HG03575 (cell line): Measurements from ENCODE around the gene METTL17.
"Not testable (repeated sequence)": the region's sequence is repeated elsewhere in the genome, so short reads cannot be mapped to it uniquely, and the experiment has no call there.

Experiments used
- ATAC-seq: cut with Tn5 transposase; IDR thresholded peaks from one replicate; pipeline ENCODE4 v1.9.1; 2021; ENCODE audit not compliant: unreplicated experiment, insufficient number of reproducible peaks, low FRiP score; ENCODE audit errors: extremely low read depth

METTL17 gene

DNA sequence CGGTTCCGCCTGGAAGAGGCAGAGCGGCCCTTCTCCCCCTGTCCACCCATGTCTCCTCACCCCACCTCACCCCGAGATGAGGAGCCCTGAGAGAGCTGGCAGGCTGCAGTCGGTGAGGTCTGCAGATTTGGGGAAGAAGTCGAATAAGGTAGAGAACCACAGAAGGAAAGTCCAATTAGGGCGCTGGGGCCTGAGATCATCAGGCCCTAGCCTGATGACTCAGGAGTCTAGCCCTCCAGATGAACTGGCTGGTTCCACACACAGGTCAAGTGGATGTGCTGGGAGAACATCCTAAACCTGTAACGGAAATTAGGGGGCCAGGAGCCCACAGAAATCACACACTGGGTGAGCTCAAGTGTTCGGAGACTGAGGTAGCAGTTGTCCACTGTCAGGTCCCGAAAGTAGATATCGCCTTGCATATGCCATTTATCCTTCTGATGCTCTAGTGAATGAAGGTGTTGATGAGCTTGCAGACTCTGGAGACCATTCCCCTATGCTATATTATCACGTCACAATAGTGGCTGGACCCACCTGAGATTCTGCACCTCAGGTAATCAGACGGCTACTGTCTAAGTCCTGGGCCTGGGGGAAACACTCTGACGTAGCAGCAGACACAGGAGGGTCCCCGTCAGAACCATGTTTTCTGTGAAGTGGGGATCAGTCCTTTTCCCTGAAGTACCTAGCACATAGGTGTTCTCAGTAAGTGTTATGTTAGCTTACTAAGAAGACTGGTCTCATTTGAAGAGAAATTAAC is 886 bp upstream of the METTL17 start:
- ATAC-seq, result no peak

DNA sequence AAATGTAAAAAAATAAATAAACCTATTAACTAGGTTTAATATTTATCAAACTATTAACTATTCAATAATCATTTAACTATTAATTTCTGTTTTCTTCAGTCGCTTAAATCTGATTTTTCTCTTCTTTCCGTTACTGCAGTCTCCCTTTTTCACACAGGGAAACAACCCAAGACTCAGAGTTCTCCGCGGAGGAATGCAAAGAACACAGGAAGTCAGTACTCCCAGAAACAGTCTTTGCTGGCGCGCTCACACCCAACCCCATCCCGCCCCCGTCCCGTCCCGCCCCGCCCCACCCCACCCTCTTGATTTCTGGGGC is 351 bp upstream of the METTL17 start:
- ATAC-seq, result no peak

DNA sequence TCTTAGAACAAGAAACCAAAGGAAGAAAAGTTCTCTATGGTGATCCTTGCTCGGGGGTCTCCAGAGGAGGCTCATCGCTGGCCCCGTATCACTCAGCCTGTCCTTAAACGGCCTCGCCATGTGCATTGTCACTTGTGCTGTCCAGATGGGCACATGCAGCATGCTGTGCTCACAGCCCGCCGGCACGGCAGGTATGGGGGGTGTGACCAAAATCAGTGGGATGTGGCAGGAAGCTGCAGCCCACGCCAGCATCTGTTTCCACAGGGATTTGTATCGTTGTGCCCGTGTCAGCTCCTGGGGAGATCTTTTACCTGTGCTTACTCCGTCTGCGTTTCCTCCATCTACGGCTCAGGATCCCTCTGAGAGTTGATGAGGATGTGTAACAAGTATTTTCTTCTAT is 6.7 kb downstream of the METTL17 start:
- ATAC-seq, result no peak

DNA sequence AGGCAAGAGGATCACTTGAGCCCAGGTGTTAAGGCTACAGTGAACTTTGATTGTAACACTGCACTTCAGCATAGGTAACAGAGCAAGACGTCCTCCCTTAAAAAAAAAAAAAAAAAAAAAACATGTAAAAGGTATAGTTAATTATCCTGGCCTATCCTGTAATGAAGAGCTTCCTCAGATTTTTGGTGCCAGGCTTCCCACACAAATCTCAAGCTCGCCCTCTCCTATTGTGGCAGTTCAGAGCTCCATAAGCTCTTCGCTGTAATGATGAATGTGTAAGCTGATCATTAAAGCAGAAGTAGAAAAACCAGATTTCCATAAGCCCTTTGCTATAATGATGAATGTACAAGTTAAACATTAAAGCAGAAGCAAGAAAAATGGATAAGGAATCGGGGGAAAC is 7.3 kb downstream of the METTL17 start:
- ATAC-seq, result no peak

DNA sequence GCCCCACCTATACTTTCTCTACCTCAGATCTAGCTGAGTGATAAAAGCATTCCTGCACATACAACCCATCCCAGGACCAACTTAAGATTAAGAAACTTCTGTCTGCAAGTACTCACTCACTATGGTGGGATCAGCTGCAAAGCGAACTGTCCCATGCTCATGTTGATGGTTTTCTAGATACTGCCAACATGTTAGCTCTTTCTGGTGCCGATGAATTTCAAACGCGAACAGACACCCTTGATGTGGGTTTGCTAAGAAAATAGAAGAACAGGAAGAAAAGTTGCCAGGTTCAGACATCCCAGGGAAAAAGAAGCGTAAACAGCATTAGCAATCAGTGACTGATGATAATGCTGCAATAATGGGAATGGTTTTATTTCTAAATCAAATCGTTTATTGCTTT is 7.8 kb downstream of the METTL17 start:
- no peak for ATAC-seq

DNA sequence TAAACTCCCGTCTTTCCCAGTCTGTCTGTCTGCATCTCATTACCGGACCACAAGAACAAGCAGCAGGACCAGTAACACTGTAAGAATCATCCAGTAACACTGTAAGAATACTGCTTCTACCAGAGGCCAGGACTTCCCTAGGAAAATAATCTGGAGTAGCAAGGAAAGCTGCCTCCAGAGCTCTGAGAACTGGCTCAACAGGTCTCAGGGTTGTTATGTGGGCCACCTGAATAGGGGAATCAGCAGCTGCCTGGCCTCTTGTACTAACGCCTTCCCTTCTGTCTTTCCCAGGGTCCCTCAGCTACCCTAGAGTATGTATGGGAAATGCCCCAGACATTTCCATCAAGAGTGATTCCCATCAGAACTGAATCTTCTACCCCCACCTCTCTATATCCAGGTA is 8.4 kb downstream of the METTL17 start:
- no peak for ATAC-seq

DNA sequence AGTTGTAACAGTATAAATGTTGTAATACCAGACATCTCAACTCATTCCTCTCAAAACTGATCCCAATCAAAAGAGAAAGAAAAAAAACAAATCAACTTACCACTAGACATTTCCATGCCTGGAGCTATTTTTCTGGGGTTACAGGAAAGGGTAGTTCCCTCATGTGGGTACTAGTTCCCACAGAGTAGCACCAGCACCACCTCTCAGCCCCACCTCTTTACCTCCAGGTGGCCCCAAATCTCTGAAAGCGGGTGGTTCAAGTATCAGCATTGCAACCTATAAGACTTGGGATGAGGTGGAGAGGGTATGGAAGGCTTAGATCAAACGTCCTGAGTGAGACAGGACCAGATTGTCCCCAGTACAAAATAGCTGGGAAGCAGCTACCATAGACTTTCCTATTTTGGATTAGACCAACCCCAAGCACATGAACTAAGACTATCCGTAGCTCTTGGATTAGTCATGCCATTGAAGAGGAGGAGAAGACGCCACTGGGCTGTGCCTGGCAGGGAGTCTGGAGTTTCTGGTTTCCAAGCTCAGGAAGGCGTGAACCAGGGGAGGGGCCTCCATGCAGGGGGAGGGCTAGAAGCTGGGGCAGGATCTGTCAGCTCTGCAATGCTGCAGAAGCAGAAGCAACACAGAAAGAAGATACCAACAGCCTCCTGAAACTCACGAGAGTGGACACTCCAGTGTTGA is 9.0 kb downstream of the METTL17 start, which contains the start of gene SLC39A2:
TSS of gene SLC39A2 (plus strand) at position 620 of the 693 bp plus-strand sequence. CDS start 154 bp downstream, outside the sequence.
- ATAC-seq, result no peak

DNA sequence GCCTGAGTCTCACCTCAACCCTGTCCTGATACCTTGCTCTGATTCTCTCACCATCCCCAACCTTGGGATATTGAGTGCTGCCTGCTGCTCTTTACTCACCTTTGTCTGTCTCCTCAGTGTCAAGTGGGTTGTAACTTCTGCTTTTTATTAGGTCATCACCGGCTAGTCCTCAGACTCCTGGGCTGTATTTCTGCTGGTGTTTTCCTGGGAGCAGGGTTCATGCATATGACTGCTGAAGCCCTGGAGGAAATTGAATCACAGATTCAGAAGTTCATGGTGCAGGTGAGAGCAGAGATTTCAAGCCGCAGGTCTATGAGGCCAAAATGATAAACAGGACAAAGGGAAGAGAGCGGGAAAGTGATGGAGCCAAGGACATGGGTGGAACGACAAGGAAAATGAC is 9.8 kb downstream of the METTL17 start:
- ATAC-seq, result no peak

DNA sequence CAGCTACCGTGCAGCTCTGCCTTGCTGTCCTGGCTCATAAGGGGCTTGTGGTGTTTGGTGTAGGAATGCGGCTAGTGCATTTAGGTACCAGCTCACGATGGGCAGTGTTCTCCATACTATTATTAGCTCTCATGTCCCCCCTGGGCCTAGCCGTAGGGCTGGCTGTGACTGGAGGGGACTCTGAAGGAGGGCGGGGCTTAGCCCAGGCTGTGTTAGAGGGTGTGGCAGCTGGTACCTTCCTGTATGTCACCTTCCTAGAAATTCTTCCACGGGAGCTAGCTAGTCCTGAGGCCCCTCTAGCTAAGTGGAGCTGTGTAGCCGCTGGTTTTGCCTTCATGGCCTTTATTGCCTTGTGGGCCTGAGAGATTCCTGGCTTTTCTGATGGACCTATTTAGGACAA is 11.4 kb downstream of the METTL17 start:
- no peak for ATAC-seq

DNA sequence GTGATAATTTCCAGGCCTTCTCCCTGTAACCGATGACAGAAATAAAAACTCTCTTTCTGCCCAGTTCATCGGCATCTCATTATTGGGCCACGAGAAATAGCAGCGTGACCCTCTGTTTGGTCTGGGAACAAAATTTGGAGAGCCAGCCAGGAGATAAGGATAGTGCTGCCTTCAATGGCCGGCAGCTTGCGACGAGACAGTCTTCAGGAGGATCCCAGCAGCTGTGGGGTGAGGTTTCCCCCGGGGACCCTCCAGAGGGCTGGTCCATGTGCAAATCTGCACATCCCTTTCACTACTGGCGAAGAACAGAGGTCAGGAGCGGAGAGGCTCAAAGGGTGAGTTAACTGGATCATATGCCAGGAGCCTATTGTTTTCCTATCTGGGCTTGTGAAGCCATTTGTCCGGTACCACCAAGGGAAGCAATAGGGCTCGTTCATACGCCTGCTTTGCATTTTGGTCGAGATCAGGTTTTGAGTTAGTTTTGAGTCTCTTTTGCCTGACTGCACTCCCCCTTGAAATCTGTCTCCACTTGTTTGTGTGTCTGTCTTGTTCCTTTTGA is 14.1 kb downstream of the METTL17 start:
- ATAC-seq, result no peak

DNA sequence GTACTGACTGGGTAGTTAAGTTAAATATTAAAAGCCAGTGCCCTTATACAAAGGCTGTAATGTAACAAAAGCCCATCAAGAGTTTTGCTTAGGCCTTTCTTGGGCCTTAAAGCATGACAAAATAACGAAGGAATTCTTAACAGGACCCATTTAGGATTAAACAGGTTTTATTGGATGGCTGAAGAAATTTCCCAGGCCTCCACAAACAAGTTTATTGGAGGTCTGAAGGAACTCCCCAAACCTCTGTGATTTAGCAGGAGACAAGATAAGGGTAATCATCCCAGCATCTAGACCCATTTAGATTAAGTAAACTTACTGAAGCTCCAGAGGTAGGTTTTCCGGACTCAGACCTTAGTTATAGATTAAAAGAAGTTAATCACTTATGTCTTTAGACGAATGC is 19.9 kb downstream of the METTL17 start:
- not testable (repeated sequence) for ATAC-seq

DNA sequence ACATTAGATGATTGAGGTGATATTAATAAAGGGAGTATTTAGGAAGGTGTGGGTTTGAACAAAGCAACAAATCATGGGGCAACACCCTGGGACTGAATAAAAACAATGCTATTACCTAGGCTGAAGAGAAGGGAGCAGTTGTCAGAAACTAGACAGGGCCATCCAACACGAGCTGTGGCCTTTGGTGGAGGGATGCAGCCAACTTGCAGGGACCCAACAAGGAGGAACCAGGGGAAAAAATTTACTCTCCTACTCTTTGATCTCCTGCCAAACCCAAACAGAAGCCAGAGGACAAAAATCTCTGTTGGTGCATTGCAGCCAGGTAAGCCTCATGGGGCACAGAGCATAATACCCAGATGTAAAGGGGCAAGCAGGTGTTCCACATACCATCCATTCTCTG is 21.4 kb downstream of the METTL17 start:
- no peak for ATAC-seq

DNA sequence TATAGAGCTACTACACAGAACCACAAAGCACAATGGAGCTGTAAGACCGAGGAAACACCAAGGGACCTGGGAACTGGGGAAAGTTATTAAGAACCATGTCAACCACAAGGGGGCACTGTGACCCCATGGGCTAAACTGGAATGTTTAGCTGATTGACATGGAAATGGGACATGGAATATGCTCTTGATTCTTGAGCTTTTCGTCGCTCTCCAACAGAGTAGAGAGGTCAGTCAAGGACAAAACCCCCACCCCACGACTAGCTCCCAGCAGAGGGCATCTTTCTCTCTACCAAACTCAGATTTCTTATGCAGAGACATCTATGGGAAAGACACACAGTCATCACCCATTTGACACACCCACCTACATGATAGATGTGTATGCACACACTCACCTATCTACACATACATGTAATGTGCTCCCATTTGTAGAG is 25.0 kb downstream of the METTL17 start:
- ATAC-seq, result no peak

DNA sequence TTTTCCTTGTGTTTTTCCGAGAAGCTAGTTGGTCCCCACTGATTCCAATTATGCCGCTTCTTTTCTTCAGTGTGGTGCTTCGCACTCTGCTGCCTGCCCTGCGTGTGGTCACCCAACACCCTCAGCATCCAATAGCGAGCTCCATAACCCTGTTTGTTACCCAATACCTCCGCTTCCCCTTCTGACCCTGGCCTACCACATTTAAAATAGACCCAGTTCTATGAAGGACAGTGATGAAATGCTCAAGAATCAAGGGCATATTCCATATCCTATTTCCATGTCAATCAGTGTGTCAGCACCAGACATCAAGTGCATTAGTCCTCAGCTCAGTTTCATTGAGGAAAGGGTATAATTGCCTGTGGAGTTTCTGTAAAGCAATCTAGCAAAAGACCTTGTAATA is 25.5 kb downstream of the METTL17 start:
- ATAC-seq, result no peak

DNA sequence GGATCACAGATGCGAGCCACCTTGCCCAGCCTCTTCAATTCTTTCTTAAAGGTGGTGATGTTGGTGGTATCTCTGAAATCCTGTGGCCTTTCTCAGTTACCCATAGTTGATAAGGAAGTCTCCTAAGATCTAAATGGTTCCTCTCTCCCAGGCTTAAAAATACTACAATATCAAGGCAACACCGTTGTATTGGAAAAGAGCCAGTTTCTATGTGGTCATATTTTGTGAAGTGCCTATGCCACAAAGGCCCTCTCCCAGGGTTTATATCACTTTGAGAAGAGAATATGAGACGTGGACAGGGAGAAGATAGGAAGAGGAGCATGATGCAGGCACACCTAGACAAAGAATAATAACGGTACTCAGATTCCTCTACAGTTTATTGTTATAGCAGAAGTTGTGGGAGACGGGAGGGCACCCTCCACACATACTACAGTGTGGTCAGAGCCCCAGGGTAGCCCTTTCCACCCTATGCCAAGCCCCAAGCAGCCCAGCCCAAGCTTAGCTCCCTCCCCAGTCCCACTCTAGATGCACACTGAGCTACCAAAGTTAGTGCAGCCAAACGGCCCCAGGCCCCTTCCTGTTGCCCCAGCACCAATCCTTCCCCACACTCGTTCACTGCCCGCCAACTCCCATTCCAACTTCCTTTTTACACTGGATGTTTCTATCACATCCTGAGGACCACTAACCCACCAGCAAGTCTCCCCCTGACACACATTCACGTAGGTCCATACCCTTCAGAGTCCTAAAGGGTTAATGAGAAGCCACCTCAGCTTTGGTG is 26.8 kb downstream of the METTL17 start:
- ATAC-seq, result no peak

DNA sequence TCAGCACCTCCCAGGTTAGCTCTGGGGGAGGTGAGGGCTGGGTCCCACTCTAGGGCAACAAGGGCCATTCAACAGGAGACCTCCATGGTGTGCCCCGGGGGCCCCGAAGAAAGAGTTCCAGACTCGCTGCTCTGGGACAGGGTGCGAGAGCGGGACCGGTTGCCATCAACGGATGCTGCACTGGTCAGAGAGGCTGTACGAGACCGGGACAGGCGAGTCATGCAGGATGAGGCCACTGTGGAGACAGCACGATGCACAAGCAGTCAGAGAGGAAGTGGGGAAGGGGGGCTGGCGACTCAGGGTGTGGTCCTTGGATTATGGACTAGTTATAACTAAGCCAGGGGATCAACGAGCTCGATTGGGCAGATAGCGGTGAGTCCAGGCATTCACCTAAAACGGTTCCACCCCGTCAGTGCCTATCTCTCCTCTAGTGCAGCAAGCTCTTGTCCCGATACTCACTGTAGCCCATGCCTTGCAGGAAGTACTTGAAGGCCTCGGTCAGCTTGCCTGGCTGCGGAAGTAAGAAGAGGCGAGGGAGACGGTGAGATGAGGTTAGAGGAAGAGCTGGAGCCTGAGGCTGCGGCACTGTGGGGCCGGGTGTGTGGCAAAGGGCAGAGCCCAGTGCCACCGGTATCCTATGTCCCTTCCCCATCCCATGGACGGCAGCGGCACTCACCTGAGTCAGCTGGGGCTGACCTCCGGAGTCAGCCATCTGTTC is 27.9 kb downstream of the METTL17 start:
- ATAC-seq, result no peak

DNA sequence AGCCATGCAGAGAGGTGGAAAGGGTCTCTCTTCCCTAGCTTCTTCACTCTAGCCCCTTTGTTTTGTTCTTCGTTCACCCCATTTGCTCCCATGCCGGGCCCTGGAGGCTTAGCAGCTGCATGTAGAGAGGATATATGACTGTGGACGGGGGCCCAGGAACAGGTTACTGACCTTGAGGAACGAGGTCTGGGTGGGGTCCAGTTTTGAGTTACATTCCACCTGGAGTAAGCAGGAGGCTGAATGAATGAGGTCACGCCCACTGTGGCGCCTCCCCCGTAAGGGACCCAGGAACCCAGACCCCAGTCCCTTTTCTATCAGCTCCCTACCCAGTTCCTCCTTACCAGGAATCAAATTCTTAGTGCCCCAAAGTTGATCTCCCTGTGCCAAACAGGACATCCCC is 28.5 kb downstream of the METTL17 start:
- ATAC-seq, result no peak

DNA sequence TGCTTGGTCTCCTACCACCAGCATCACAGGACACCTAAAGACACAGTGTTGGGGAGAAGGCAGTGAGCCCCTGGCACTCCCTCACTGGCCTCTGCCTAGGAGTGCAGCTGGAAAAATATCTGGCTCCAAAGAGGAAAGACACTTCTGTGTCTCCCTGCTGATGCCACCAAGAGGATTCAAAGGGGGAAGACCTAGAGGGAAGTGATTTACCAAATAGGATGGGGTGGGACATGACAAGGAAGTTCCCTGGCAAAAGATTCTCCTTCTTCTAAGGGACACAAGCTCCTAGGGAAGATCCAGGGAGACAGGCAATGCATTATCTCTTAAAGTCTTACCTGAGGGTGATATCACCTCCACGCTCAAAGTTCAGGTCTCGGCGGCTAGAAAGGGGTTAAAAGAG is 29.0 kb downstream of the METTL17 start:
- ATAC-seq, result no peak

DNA sequence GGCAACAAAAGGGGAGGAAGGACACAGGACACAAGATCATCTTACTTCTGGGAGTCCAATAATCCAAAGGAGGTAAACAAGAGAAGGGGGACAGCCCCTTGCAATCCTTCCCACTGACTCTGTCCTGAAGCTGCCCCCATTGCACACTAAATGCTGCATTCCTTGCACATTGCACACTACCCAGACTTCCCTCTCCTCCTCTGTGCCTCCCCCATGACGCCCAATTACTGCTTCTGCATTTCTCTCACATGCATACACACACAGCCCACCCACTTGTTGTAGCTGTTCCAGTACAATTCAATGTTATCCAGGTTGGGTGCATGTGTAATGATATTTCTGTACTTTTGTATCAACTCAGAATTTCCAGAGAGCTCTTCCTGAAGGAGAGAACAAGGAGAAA is 29.6 kb downstream of the METTL17 start:
- no peak for ATAC-seq
